Natural killer cell treated with Interleukin-12 subunit alpha and Interleukin-12 subunit beta and Interleukin-15 and Interleukin-18, amount 100 ng/mL, for 72 hours (primary cell): Measurements from ENCODE around the gene ANKRD12. TPM values are rescaled to one million over a fixed set of nuclear protein-coding genes. Genes with fewer than 3 reads are reported as not detected.
A peak's percentile ranks its signal among the peaks of the same experiment; 100 is the strongest.
"Not testable (repeated sequence)": the region's sequence is repeated elsewhere in the genome, so short reads cannot be mapped to it uniquely, and the experiment has no call there.

Experiments
- ATAC-seq, 2 donors: fragments of 150-1000 bp; cut with Tn5 transposase in 1 of 2; sonication (Bioruptor Pico), chemical (Tn5 transposase) in 1 of 2; 2 replicates each; pipeline ENCODE4 v1.10.0; 2021
- DNase-seq: peaks from one replicate; pipeline ENCODE4 v3.0.0; 2022; ENCODE audit warnings: low spot score
- H3K27ac Mint-ChIP-seq, 2 donors: 1 replicate in 1 of 2; 2 replicates in 1 of 2; pipeline ENCODE4 v1.8.0; 2022; ENCODE audit warnings: mixed read lengths in 2 of 2, mild to moderate bottlenecking in 1 of 2, moderate library complexity in 1 of 2
- H3K27me3 Mint-ChIP-seq, 2 donors: 1 replicate in 1 of 2; 2 replicates in 1 of 2; pipeline ENCODE4 v1.8.0; 2022; ENCODE audit warnings: mixed read lengths in 2 of 2
- H3K36me3 Mint-ChIP-seq: one replicate; pipeline ENCODE4 v1.8.0; 2022; ENCODE audit warnings: mixed read lengths
- H3K4me1 Mint-ChIP-seq, 2 donors: 1 replicate in 1 of 2; 2 replicates in 1 of 2; pipeline ENCODE4 v1.8.0; 2022; ENCODE audit warnings: low read depth in 2 of 2, mixed read lengths in 2 of 2, mild to moderate bottlenecking in 1 of 2
- H3K4me3 Mint-ChIP-seq: one replicate; pipeline ENCODE4 v1.8.0; 2022; ENCODE audit warnings: mixed read lengths
- H3K9me3 Mint-ChIP-seq: 2 replicates; pipeline ENCODE4 v1.8.0; 2022; ENCODE audit warnings: mixed read lengths
- total RNA-seq, 2 donors: library from RNA; stranded (reverse); gene quantifications; one replicate each; pipeline ENCODE4 v1.2.3, GENCODE V29; 2022

Gene ANKRD12
- 100 to 1,000 TPM; 133 to 174 TPM for total RNA-seq

- peaks cover 40% of the 10 kb centered on the region for H3K36me3 Mint-ChIP-seq
- peak; percentile 99 for DNase-seq
- H3K4me3 Mint-ChIP-seq = peak within 1 kb of the TSS; percentile 95
- peak; percentile 92 to 93 for ATAC-seq
- no peaks in the 10 kb centered on the region for H3K27me3 Mint-ChIP-seq
- peaks cover 46 to 66% of the 10 kb centered on the region in 2 donors for H3K4me1 Mint-ChIP-seq
- peak within 1 kb of the TSS; percentile 95 to 97 for H3K27ac Mint-ChIP-seq
- H3K9me3 Mint-ChIP-seq = no peaks in the 10 kb centered on the region
These were observed at the start of gene ANKRD12 for GRCh38 chr18:9136315-9137155. Gene ANKRD12 (plus strand): TSS chr18:9136781. CDS start chr18:9182433, 45,652 bp downstream.

DNA sequence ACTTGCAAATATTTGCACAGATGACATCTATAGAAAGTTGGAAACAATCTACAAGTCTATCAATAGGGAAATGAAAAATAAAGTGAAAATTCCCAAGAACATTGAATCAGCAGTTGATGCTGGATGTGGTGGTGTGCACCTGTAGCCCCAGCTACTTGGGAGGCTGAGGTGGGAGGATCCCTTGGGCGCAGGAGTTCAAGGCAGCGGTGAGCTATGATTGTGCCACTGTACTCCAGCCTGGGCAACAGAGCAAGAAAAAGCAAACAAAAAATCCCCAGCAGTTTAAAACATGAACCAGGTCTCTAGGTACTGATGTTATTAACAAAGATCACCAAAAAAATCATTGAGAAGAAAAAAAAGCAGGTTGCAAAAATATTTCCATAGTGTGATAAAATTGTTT, 49.4 kb upstream of the ANKRD12 start:
- no peaks in the 10 kb centered on the region for H3K27me3 Mint-ChIP-seq
- peak overlapping the region; percentile 72 to 100 for H3K27ac Mint-ChIP-seq
- DNase-seq (no peak), ATAC-seq (no peak)
- no peaks in the 10 kb centered on the region for H3K36me3 Mint-ChIP-seq
- peaks cover 46 to 66% of the 10 kb centered on the region in 2 donors for H3K4me1 Mint-ChIP-seq
- H3K9me3 Mint-ChIP-seq = no peaks in the 10 kb centered on the region
- H3K4me3 Mint-ChIP-seq = peak overlapping the region; percentile 25

- H3K4me3 Mint-ChIP-seq = peak overlapping the region; percentile 58
- no peak for DNase-seq
- no peaks in the 10 kb centered on the region for H3K36me3 Mint-ChIP-seq
- no peak for ATAC-seq
- no peaks in the 10 kb centered on the region for H3K9me3 Mint-ChIP-seq
- H3K27me3 Mint-ChIP-seq = no peaks in the 10 kb centered on the region
- H3K27ac Mint-ChIP-seq = peak overlapping the region; percentile 95 to 100
- H3K4me1 Mint-ChIP-seq = peaks cover 35 to 60% of the 10 kb centered on the region in 2 donors
These were observed 48.3 kb upstream of the ANKRD12 start for GRCh38 chr18:9088252-9088651.

DNA sequence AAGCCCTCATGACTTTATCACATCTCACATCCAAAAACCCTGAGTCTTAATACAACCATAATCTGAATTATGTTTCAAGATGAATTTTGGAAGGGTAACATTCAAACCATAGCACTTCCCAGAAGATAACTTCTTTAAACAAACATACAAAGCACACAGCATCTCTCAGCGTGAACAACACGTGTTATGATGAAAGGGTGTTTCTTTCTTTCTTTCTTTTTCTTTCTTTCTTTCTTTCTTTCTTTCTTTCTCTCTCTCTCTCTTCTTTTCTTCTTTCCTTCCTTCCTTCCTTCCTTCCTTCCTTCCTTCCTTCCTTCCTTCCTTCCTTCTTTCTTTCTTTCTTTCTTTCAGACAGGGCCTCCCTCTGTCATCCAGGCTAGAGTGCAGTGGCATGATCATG, 47.9 kb upstream of the ANKRD12 start:
- peak overlapping the region; percentile 95 to 100 for H3K27ac Mint-ChIP-seq
- not testable (repeated sequence) for H3K36me3 Mint-ChIP-seq, H3K9me3 Mint-ChIP-seq, H3K27me3 Mint-ChIP-seq, DNase-seq, ATAC-seq
- H3K4me3 Mint-ChIP-seq = peak overlapping the region; percentile 58
- peaks cover 31 to 57% of the 10 kb centered on the region in 2 donors for H3K4me1 Mint-ChIP-seq

DNA sequence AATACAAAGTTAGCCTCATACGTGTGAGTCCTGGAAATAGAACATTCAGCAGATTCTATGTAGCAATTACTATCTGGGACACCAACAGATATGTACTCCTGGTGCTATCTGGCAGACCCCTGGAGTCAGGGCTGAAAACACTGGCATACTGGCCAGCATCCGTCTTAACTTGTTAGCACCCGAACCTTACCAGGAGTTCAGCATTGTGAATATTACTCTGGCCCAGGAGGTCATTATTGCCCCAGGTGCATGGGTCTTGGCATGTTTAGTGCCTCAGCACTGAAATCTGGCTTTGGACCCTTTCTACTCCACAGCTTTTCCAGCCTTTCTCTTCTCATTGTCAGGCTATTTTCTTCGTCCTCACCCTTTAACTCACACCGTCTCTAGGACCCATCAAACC, 46.0 kb upstream of the ANKRD12 start:
- Mint-ChIP-seq H3K4me1 (peaks cover 41 to 68% of the 10 kb centered on the region in 2 donors), H3K4me3 (peak overlapping the region; percentile 93), H3K27ac (peak overlapping the region; percentile 95 to 100), H3K36me3 (no peaks in the 10 kb centered on the region), H3K9me3 (no peaks in the 10 kb centered on the region), H3K27me3 (no peaks in the 10 kb centered on the region)
- DNase-seq = no peak
- no peak for ATAC-seq

GRCh38 chr18:9091066-9091476, 45.5 kb upstream of the ANKRD12 start:
- H3K36me3 Mint-ChIP-seq = no peaks in the 10 kb centered on the region
- H3K9me3 Mint-ChIP-seq = no peaks in the 10 kb centered on the region
- no peaks in the 10 kb centered on the region for H3K27me3 Mint-ChIP-seq
- peaks cover 42 to 69% of the 10 kb centered on the region in 2 donors for H3K4me1 Mint-ChIP-seq
- ATAC-seq (peak; percentile 80 to 83), DNase-seq (no peak)
- peak overlapping the region; percentile 93 for H3K4me3 Mint-ChIP-seq
- H3K27ac Mint-ChIP-seq = peak overlapping the region; percentile 95 to 100

GRCh38 chr18:9092665-9093064, 43.9 kb upstream of the ANKRD12 start:
- Mint-ChIP-seq H3K27me3 (peaks cover 0 to 2% of the 10 kb centered on the region in 2 donors), H3K9me3 (no peaks in the 10 kb centered on the region), H3K36me3 (no peaks in the 10 kb centered on the region), H3K27ac (peak overlapping the region; percentile 95 to 100), H3K4me1 (peaks cover 46 to 69% of the 10 kb centered on the region in 2 donors), H3K4me3 (peak overlapping the region; percentile 32)
- ATAC-seq (no peak), DNase-seq (no peak)

DNA sequence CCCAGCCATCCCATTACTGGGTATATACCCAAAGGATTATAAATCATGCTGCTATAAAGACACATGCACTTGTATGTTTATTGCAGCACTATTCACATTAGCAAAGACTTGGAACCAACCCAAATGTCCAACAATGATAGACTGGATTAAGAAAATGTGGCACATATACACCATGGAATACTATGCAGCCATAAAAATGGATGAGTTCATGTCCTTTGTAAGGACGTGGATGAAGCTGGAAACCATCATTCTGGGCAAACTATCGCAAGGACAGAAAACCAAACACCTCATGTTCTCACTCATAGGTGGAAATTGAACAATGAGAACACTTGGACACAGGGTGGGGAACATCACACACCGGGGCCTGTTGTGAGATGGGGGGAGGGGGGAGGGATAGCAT, 43.5 kb upstream of the ANKRD12 start:
- Mint-ChIP-seq H3K27ac (peak overlapping the region; percentile 95 to 100), H3K4me1 (peaks cover 44 to 66% of the 10 kb centered on the region in 2 donors)
- not testable (repeated sequence) for ATAC-seq, H3K27me3 Mint-ChIP-seq, H3K4me3 Mint-ChIP-seq, H3K9me3 Mint-ChIP-seq, H3K36me3 Mint-ChIP-seq, DNase-seq

GRCh38 chr18:9094307-9095226, 42.0 kb upstream of the ANKRD12 start:
- Mint-ChIP-seq H3K36me3 (no peaks in the 10 kb centered on the region), H3K9me3 (no peaks in the 10 kb centered on the region), H3K4me1 (peaks cover 37 to 52% of the 10 kb centered on the region in 2 donors), H3K27ac (peak overlapping the region; percentile 77 to 100), H3K4me3 (peak overlapping the region; percentile 71), H3K27me3 (peaks cover 0 to 2% of the 10 kb centered on the region in 2 donors)
- DNase-seq (no peak), ATAC-seq (peak in 1 of 2 donors; percentile 56)

GRCh38 chr18:9095297-9096006, 41.1 kb upstream of the ANKRD12 start:
- Mint-ChIP-seq H3K27me3 (peaks cover 0 to 2% of the 10 kb centered on the region in 2 donors), H3K27ac (peak overlapping the region; percentile 77 to 100), H3K36me3 (no peaks in the 10 kb centered on the region), H3K9me3 (no peaks in the 10 kb centered on the region), H3K4me3 (peak overlapping the region; percentile 71), H3K4me1 (peaks cover 37 to 48% of the 10 kb centered on the region in 2 donors)
- DNase-seq = no peak
- peak; percentile 69 to 82 for ATAC-seq

- DNase-seq = no peak
- peak overlapping the region; percentile 71 for H3K4me3 Mint-ChIP-seq
- no peak for ATAC-seq
- no peaks in the 10 kb centered on the region for H3K36me3 Mint-ChIP-seq
- H3K9me3 Mint-ChIP-seq = no peaks in the 10 kb centered on the region
- peaks cover 36 to 47% of the 10 kb centered on the region in 2 donors for H3K4me1 Mint-ChIP-seq
- H3K27me3 Mint-ChIP-seq = peaks cover 0 to 2% of the 10 kb centered on the region in 2 donors
- peak overlapping the region; percentile 77 to 100 for H3K27ac Mint-ChIP-seq
These were observed 40.6 kb upstream of the ANKRD12 start for GRCh38 chr18:9096007-9096371.

DNA sequence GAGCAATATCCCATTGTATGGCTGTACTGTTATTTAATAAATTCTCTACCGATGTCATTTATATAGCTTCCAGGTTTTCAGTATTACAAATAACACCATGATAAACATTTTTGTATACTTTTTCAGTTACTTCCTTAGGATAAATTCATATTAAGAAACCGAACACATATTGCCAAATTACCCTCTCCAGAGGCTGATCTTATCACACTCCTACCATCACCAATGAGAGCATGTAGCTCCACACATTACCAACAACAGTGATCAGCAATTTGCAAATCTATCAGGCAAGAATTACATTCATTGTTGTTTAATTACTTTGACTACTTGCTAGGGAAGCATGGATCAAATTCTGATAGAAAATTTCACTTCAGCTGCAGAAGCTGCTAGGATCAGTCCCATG, 39.9 kb upstream of the ANKRD12 start:
- peak overlapping the region; percentile 74 to 100 for H3K27ac Mint-ChIP-seq
- no peaks in the 10 kb centered on the region for H3K36me3 Mint-ChIP-seq
- ATAC-seq = no peak
- H3K27me3 Mint-ChIP-seq = peaks cover 0 to 2% of the 10 kb centered on the region in 2 donors
- no peak for DNase-seq
- H3K4me3 Mint-ChIP-seq = no peak overlapping the region
- H3K9me3 Mint-ChIP-seq = no peaks in the 10 kb centered on the region
- H3K4me1 Mint-ChIP-seq = peaks cover 36 to 44% of the 10 kb centered on the region in 2 donors

DNA sequence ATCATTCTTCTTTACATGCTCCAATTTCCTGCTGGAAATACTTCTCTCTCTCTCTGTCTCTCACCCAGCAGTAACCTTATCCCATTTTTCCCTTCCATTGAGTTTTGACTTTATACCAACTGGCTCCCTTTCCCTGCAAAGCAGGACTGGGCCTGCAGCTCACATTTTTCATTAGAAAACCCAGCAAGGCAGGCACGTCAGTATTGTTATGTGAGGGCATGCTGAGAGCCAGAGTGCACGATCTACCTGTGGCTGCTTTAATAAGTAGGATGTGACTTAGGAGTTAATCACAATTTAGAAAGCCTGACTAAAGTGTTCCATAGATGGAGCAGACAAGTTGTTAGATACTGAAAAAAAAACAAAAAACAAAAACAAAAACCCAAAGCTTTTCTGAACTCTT, 39.2 kb upstream of the ANKRD12 start:
- Mint-ChIP-seq H3K27ac (peak overlapping the region; percentile 23 to 74), H3K9me3 (no peaks in the 10 kb centered on the region), H3K27me3 (peaks cover 0 to 2% of the 10 kb centered on the region in 2 donors), H3K4me3 (no peak overlapping the region), H3K4me1 (peaks cover 38 to 46% of the 10 kb centered on the region in 2 donors), H3K36me3 (no peaks in the 10 kb centered on the region)
- ATAC-seq = no peak
- no peak for DNase-seq
